Neutrophil (primary cell): ENCODE data around the gene INPP5A.

ENCODE experiments used
- H3K27ac ChIP-seq: fragments of 200-600 bp; sonication (generic); 2 replicates; pipeline ENCODE4 v1.5.1; 2016; ENCODE audit warnings: mild to moderate bottlenecking, moderate library complexity
- H3K27me3 ChIP-seq: fragments of 200-600 bp; sonication (generic); 2 replicates; pipeline ENCODE4 v1.6.0; 2016; ENCODE audit warnings: mild to moderate bottlenecking
- H3K36me3 ChIP-seq: fragments of 200-600 bp; sonication (generic); 2 replicates; pipeline ENCODE4 v1.5.1; 2017
- H3K4me1 ChIP-seq, 2 experiments: fragments of 200-600 bp in 1 of 2; sonication (generic) in 1 of 2; 1 replicate in 1 of 2; 2 replicates in 1 of 2; pipeline versions ENCODE4 v1.5.1 to v1.6.1; 2013 to 2016; ENCODE audit warnings: low read depth in 1 of 2, low read length in 1 of 2, mild to moderate bottlenecking in 1 of 2, moderate library complexity in 1 of 2; ENCODE audit not compliant: control insufficient read depth in 1 of 2, insufficient read depth in 1 of 2
- H3K4me3 ChIP-seq, 2 experiments: fragments of 200-600 bp in 1 of 2; sonication (generic) in 1 of 2; 1 replicate in 1 of 2; 2 replicates in 1 of 2; pipeline ENCODE4 v1.5.1; 2013 to 2016; ENCODE audit warnings: low read depth in 1 of 2, low read length in 1 of 2, mild to moderate bottlenecking in 1 of 2, moderate library complexity in 1 of 2
- H3K9me3 ChIP-seq: fragments of 200-600 bp; sonication (generic); 2 replicates; pipeline ENCODE4 v1.5.1; 2016
- CTCF ChIP-seq: fragments of 200-600 bp; sonication (generic); IDR thresholded peaks from 2 replicates; pipeline ENCODE4 v1.5.1; 2016; ENCODE audit warnings: antibody characterized with exemption

Gene INPP5A

DNA sequence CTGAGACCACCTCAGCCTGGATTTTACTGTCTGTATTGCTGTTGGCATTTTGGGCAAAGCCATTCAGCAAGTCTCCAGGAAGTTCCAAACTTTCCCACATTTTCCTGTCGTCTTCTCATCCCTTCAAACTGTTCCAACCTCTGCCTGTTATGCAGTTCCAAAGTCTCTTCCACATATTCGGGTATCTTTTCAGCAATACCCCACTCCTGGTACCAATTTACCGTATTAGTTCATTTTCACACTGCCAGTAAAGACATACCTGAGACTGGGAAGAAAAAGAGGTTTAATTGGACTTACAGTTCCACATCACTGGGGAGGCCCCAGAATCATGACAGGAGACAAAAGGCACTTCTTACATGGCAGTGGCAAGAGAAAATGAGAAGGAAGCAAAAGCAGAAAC lies 62.8 kb downstream of the INPP5A start:
- no peak overlapping the region for H3K27ac ChIP-seq
- no peak overlapping the region for H3K4me3 ChIP-seq
- peaks cover 8 to 13% of the 10 kb centered on the region in 2 experiments for H3K4me1 ChIP-seq
- H3K27me3 ChIP-seq: no peaks in the 10 kb centered on the region
- no peaks in the 10 kb centered on the region for H3K9me3 ChIP-seq
- H3K36me3 ChIP-seq: no peaks in the 10 kb centered on the region
- TF ChIP-seq CTCF: no peak

- H3K4me1 ChIP-seq: peaks cover 8 to 13% of the 10 kb centered on the region in 2 experiments
- H3K4me3 ChIP-seq: no peak overlapping the region
- H3K27ac ChIP-seq: no peak overlapping the region
- TF ChIP-seq CTCF: no peak
- no peaks in the 10 kb centered on the region for H3K27me3 ChIP-seq
- no peaks in the 10 kb centered on the region for H3K9me3 ChIP-seq
- H3K36me3 ChIP-seq: no peaks in the 10 kb centered on the region
Measured at GRCh38 chr10:132601567-132601966, 64.0 kb downstream of the INPP5A start.

- no peak for TF ChIP-seq CTCF
- Histone ChIP-seq H3K4me1 (peaks cover 2 to 4% of the 10 kb centered on the region in 2 experiments), H3K36me3 (peaks cover under 1% of the 10 kb centered on the region), H3K9me3 (no peaks in the 10 kb centered on the region), H3K27ac (no peak overlapping the region), H3K27me3 (no peaks in the 10 kb centered on the region), H3K4me3 (no peak overlapping the region)
Measured at GRCh38 chr10:132602614-132603013, 65.0 kb downstream of the INPP5A start.

DNA sequence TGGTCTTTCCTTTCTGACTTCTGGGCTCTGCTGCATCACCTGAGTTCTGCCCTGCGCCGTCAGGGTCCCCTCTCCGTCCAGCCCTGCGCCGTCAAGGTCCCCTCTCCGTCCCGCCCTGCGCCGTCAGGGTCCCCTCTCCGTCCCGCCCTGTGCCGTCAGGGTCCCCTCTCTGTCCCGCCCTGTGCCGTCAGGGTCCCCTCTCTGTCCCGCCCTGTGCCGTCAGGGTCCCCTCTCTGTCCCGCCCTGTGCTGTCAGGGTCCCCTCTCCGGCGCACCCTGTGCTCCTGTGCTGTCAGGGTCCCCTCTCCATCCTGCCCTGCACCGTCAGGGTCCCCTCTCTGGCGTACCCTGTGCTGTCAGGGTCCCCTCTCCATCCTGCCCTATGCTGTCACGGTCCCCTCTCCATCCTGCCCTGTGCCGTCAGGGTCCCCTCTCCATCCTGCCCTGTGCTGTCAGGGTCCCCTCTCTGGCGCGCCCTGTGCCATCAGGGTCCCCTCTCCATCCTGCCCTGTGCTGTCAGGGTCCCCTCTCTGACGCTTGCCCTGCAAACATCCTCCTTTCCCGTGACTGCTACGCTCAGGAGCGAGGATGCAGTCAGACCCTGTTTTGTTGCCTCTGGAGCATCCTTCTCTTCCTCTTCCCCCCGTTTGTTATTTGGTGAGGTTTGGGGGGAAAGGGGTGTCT lies 66.4 kb downstream of the INPP5A start:
- no peaks in the 10 kb centered on the region for H3K9me3 ChIP-seq
- H3K36me3 ChIP-seq: peaks cover 9% of the 10 kb centered on the region
- H3K27me3 ChIP-seq: no peaks in the 10 kb centered on the region
- no peak for TF ChIP-seq CTCF
- no peak overlapping the region for H3K27ac ChIP-seq
- H3K4me1 ChIP-seq: no peaks in the 10 kb centered on the region
- no peak overlapping the region for H3K4me3 ChIP-seq

DNA sequence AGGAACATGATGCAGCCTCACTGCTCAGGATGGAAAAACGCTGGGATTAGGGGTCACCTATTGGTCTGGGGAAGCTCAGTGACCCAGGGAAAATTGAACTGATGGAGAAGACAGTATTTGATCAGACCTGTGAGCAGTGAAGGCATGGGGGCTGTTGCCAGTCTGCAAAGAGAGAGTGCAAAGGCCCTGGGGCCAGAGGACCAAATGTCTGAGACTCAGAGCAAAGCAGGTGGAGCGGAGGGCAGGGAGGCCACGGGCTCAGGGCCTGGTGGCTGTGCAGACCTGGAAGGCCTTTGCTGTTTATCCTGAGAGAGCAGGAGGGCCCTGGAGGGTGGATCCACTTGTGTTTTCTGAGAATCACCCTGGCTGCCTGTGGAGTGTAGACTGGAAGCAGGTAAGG lies 67.1 kb downstream of the INPP5A start:
- H3K4me3 ChIP-seq: no peak overlapping the region
- H3K36me3 ChIP-seq: peaks cover 14% of the 10 kb centered on the region
- no peak for TF ChIP-seq CTCF
- H3K27ac ChIP-seq: no peak overlapping the region
- no peaks in the 10 kb centered on the region for H3K27me3 ChIP-seq
- H3K4me1 ChIP-seq: no peaks in the 10 kb centered on the region
- no peaks in the 10 kb centered on the region for H3K9me3 ChIP-seq
